Mucosa of stomach (tissue), 1 donor: ENCODE data around the gene LDLRAD4.

Source experiments
- H3K27me3 ChIP-seq: one replicate; pipeline ENCODE4 v1.7.0; 2013; ENCODE audit warnings: mild to moderate bottlenecking, low read length; ENCODE audit not compliant: control insufficient read depth, insufficient read depth
- H3K36me3 ChIP-seq: one replicate; pipeline ENCODE4 v1.7.0; 2013; ENCODE audit warnings: low read length; ENCODE audit not compliant: control insufficient read depth, insufficient read depth
- H3K4me1 ChIP-seq: one replicate; pipeline ENCODE4 v1.7.0; 2013; ENCODE audit warnings: mild to moderate bottlenecking, low read length; ENCODE audit not compliant: control insufficient read depth, insufficient read depth
- H3K4me3 ChIP-seq: one replicate; pipeline ENCODE4 v1.7.0; 2013; ENCODE audit warnings: low read length
- H3K9ac ChIP-seq: one replicate; pipeline ENCODE4 v1.7.0; 2013; ENCODE audit warnings: mild to moderate bottlenecking, low read length, moderate library complexity
- H3K9me3 ChIP-seq: one replicate; pipeline ENCODE4 v1.7.0; 2013; ENCODE audit warnings: mild to moderate bottlenecking, low read length, moderate library complexity; ENCODE audit not compliant: control insufficient read depth
- donor health status: Pancreatic carcinoma.

The LDLRAD4 gene

DNA sequence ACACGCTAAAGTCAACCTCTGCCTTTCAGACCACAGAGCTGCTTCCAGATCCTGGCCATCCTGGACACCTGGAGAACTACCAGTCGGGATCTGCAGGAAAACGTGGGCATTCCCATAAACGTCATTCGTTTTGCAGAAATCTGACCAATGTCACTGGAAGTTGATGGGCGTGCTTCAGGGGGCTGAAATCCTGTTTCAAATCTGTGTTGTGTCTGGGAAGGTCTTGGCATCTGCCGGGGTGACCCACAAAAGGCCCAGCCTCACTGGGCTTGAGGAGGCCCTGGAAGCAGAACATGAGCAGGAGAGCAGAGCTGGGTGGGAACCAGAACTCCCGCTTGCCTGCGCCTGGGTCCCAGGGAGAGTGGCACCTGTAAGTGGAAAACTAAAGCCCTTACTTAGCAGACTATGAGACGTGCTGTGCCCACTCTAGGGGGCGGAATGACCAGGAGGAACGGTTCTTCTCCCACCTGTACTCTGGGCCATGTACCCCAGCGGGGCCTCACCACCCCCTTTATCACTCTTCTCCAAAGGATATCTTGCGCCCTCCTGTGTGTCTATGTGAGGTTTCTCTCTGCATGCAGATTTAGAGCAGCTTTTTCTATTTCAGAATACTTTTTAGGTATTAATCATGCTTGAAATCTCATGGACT is 306.9 kb downstream of the LDLRAD4 start:
- H3K9ac ChIP-seq = no peak overlapping the region
- no peaks in the 10 kb centered on the region for H3K9me3 ChIP-seq
- no peaks in the 10 kb centered on the region for H3K27me3 ChIP-seq
- no peaks in the 10 kb centered on the region for H3K4me1 ChIP-seq
- no peak overlapping the region for H3K4me3 ChIP-seq
- H3K36me3 ChIP-seq = no peaks in the 10 kb centered on the region

DNA sequence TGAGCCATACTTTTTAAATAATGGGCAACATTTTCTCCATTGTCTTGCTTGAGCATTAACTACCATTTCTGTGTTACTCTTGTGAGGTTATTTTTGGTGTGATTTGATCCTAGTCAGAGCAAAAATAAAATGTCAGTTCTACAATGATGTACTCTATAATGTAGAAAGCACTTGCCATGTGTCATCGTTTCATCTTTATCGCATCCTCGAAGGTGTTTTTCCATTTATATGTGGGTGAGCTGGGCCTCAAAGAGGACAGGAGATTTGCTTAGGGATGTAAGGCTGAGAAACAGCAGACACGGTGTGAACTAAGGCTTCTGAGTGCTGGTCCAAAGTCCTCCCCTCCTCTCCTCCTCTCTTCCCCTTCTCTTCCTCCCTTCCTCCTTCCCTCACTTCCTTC is 308.0 kb downstream of the LDLRAD4 start:
- Histone ChIP-seq H3K27me3 (no peaks in the 10 kb centered on the region), H3K36me3 (no peaks in the 10 kb centered on the region), H3K9me3 (no peaks in the 10 kb centered on the region), H3K9ac (no peak overlapping the region), H3K4me3 (no peak overlapping the region), H3K4me1 (no peaks in the 10 kb centered on the region)

DNA sequence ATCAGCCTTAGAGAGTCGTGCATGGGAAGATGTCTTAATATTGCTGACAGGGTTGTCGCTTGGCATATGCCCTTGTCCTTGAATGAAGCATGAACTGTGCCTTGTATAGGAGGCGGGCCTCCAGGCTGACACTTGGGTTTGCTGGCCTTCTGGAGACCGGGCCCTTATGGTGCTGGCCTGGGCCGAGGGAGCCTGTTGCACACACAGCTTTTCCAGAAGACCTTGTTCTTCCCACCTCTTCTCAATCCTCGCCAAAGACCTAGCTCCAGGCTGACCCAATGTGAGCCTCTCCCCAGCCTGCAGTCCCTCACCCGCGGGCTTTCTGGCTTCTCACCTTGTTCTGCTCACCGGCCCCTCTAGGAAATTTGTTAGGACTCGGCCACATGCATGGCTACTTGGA is 308.7 kb downstream of the LDLRAD4 start:
- Histone ChIP-seq H3K9me3 (no peaks in the 10 kb centered on the region), H3K4me3 (no peak overlapping the region), H3K9ac (no peak overlapping the region), H3K36me3 (no peaks in the 10 kb centered on the region), H3K4me1 (no peaks in the 10 kb centered on the region), H3K27me3 (no peaks in the 10 kb centered on the region)

DNA sequence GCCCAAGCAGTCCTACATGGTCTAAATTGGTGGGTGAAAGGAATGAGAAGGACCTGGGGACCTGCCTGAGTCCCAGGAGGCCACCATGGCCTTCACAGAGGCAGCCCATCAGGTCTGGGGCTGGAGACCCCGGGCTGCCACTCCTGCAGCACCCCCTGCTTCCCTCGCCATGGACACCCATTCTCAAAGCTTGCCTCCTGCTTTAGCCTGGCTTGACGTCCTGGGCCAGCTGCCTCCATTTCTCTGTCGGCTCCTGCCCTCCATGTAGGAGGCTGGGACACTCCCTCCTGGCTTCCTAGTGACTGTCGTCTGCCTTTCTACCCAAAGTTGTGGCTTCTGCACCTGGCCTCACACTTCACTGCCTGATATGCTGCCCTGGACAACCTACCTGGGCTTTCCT is 309.2 kb downstream of the LDLRAD4 start:
- no peaks in the 10 kb centered on the region for H3K9me3 ChIP-seq
- no peak overlapping the region for H3K9ac ChIP-seq
- no peaks in the 10 kb centered on the region for H3K36me3 ChIP-seq
- H3K4me3 ChIP-seq = no peak overlapping the region
- no peaks in the 10 kb centered on the region for H3K4me1 ChIP-seq
- H3K27me3 ChIP-seq = no peaks in the 10 kb centered on the region

DNA sequence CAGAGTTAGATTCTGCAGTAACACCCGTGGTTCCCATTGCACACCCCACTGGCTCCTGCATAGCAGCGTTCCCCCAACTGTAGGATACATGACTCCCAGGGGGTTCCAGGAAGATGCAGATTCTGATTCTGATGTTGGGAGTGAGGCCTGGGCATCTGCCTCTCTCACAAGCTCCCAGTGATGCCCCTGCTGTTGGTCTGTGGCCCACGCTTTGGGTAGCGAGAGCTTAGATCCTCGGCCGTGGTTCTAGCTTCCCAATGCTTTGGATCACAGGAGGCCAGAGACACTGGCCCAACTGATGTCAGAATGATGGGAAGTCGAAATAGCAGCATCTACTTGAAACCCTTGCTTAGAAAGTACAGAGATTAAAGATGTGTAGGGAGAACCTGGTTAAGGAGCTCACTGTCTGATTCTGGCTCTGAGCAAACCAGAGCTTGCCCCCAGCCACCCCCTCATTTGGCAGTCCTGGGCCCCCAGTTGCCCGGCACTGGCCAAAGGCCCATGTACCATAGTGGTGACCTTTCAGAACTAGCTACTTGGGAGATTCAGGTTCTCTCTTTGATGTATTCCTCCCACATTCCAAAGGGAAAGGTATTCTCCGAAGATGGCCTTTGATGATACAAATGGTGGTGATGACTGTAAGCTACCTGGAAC is 310.3 kb downstream of the LDLRAD4 start:
- no peaks in the 10 kb centered on the region for H3K27me3 ChIP-seq
- H3K36me3 ChIP-seq = no peaks in the 10 kb centered on the region
- no peaks in the 10 kb centered on the region for H3K9me3 ChIP-seq
- no peak overlapping the region for H3K9ac ChIP-seq
- H3K4me1 ChIP-seq = no peaks in the 10 kb centered on the region
- H3K4me3 ChIP-seq = no peak overlapping the region

DNA sequence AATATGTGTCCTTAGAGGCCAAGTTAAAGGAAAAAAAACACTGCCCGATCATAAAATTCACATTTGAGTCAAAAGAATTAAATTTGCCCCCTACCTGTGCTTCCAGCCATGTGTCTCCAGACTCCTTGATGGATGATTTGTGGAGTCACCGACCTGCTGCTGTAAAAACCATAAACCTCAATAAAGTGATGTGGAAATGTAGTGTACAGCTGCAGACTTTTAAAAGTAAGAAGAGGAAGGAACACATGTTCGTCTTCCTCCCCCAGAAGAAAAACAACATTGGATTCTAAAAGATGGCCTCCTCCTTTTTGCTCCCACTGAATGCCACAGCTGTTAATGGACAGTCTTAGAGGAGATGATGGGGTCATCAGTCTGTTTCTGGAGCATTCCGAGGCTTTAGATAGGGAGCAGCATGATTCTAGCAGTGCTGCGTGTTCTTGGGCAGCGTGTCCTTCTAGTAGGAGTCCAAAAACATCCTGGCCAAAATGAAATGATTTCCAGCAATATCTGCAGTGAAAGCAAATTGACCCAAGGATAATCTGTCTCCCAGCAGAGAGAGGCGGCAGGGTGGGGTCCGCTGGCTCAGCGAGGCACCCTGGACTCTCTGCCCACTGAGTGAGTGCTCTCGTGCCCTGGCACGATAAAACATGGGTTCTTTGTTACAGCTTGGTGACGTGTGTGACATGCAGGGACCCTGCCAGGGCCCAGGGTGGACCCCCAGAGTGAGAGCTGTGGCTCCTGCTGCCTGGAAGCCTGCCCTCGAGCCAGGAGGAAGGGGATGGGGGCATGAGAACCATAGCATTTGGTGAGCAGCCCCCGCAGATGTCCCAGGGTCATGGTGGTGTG is 311.7 kb downstream of the LDLRAD4 start:
- Histone ChIP-seq H3K9ac (no peak overlapping the region), H3K27me3 (no peaks in the 10 kb centered on the region), H3K4me3 (no peak overlapping the region), H3K9me3 (no peaks in the 10 kb centered on the region), H3K36me3 (no peaks in the 10 kb centered on the region), H3K4me1 (no peaks in the 10 kb centered on the region)

DNA sequence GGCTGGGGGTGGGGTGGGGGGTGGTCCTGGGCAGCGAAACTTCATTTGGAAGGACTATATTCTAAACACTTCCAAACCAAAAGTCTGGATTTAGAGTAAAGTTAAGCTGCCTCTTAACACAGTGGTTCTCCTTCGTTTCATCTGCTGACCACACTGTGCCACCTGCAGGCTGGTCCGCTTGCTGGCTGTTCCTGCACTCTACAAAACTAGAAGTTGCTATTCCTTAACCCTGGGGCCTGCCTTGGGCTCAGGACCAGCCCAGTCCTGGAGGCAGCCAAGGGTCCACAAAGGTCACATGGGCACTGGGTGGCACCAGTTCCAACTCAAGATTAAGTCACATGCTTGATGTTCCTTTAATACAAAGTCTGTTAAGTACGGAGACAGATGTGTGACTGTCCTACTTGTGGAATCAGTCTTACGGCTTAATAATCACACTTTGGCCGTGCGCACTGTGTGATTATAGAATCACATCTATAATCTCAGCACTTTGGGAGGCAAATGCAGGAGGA is 312.4 kb downstream of the LDLRAD4 start:
- no peaks in the 10 kb centered on the region for H3K4me1 ChIP-seq
- H3K9me3 ChIP-seq = no peaks in the 10 kb centered on the region
- H3K36me3 ChIP-seq = no peaks in the 10 kb centered on the region
- H3K9ac ChIP-seq = no peak overlapping the region
- no peak overlapping the region for H3K4me3 ChIP-seq
- H3K27me3 ChIP-seq = no peaks in the 10 kb centered on the region

DNA sequence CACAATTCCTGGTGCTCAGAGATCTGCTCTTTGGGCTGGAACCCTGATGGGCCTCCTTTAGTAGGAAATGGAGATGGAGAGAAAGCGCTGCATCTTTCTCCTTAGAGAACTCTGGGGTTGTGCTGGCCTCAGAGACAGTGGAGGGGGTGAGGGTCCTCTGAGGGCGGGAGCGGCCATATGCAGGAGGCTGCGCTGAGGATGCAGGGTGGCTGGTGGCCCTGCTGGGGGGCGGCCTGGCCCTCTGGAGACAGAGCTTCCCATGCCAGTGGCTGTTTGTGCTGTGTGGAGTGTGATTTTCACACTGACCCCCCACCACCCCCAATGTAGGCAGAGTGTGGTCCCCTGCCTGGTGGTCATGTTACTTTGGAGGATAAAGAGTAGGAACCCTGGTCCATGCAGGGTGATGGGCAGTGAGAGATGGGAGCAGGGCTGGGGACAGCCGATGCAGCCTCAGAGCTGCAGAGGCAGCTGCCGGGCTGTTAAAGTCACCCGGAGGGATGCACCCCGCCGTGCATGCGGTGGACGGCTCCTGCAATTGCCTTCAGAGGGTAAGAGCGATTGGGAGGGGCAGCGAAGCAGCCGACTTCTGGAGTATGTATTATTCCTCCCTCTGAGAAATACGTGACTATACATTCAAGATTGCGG is 313.2 kb downstream of the LDLRAD4 start:
- Histone ChIP-seq H3K4me1 (no peaks in the 10 kb centered on the region), H3K27me3 (no peaks in the 10 kb centered on the region), H3K4me3 (no peak overlapping the region), H3K9me3 (no peaks in the 10 kb centered on the region), H3K9ac (no peak overlapping the region), H3K36me3 (no peaks in the 10 kb centered on the region)

DNA sequence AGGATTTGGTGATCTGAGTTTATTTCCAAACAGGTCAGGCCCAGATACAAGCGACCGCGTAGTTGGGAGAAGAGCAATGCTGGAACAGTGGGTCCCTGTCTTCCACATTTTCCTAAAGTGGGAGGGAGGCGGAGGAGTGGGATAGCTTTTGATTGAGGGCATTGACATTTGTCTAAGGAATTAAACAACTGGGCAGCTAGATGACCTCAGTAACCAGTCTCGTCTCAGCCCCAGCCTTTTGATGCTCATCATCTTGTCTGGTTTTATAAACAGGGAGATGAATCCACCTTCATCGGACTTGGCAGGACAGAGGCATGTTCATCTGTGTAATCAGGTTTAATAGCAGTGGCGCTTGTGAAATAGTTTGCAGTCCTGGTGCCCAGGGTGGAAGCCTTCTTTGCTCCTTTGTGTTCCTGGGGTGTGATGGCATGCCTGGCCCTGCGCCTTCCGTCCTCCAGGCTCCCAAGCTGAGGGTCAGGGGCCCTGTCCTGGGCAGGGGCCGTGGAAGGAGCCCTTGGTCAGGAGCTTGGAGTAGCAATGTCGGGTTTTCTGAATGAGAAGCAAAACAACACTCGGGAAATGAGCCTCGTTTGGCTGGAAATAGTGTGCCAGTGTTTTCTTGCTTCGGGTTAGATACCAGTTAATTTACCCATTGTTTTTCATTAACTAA is 314.0 kb downstream of the LDLRAD4 start:
- H3K27me3 ChIP-seq = no peaks in the 10 kb centered on the region
- no peaks in the 10 kb centered on the region for H3K36me3 ChIP-seq
- H3K9me3 ChIP-seq = no peaks in the 10 kb centered on the region
- no peaks in the 10 kb centered on the region for H3K4me1 ChIP-seq
- H3K9ac ChIP-seq = no peak overlapping the region
- no peak overlapping the region for H3K4me3 ChIP-seq

DNA sequence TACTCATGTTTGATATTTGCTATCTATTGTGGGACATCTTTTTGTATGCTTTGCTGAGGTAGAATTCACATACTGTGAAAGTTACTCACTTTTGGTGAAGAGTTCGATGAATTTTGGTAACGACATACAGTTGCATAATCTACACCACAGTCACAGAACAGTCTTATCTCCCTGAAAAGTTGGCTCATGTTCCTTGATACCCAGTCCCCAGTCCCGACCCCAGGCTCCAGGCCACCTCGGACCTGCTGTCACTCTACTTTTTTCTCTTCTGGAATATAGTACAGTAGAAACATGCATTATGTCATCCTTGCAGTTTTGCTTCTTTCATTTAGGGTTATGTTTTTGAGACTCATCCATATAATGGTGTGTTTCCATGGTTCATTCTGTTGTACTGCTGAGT is 316.1 kb downstream of the LDLRAD4 start:
- H3K4me1 ChIP-seq = no peaks in the 10 kb centered on the region
- no peak overlapping the region for H3K4me3 ChIP-seq
- no peaks in the 10 kb centered on the region for H3K27me3 ChIP-seq
- H3K9me3 ChIP-seq = no peaks in the 10 kb centered on the region
- H3K9ac ChIP-seq = no peak overlapping the region
- no peaks in the 10 kb centered on the region for H3K36me3 ChIP-seq

DNA sequence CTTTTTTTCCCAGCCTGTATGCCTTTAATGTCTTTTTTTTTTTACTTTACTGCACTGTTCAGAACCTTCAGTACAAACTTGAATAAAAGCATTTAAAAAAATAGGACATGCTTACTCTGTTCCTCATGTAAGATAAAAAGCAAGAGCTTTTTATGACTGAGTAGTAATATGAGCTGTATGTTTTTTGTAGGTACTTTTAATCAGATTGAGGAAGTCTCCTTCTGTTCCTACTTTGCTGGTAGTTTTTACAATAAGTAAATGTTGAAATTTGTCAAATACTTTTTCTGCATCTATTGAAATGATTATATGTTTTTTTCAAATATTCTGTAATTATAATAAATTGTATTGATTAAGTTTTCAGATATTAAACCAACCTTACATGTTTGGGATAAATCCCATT is 318.0 kb downstream of the LDLRAD4 start:
- Histone ChIP-seq H3K4me3 (no peak overlapping the region), H3K27me3 (no peaks in the 10 kb centered on the region), H3K9me3 (no peaks in the 10 kb centered on the region), H3K4me1 (peaks cover 10% of the 10 kb centered on the region), H3K9ac (no peak overlapping the region), H3K36me3 (no peaks in the 10 kb centered on the region)
